Measurements from ENCODE around the gene ZDHHC11B.

- TF ChIP-seq CTCF (conservative IDR thresholded peaks at IDR 0.05; ENCODE audit: low read depth, low read length): no peak
- TF ChIP-seq EZH2phosphoT487 (IDR thresholded peaks at IDR 0.05; ENCODE audit: borderline replicate concordance, low read length): no peak
- TF ChIP-seq EZH2 (IDR thresholded peaks at IDR 0.05; ENCODE audit: low read length, unreplicated experiment): no peak
Measured at GRCh38 chr5:660491-661030, 124.0 kb downstream of the ZDHHC11B start.
